A549 (cell line): ENCODE data around the gene ENO2.

ENCODE experiments used
- BHLHE40 ChIP-seq: IDR thresholded peaks from 2 replicates; pipeline ENCODE4 v1.6.1; 2012; ENCODE audit warnings: low read depth, low read length, inconsistent platforms
- CEBPB ChIP-seq, 2 experiments: fragments of >200 bp in 1 of 2; sonication (Bioruptor Twin) in 1 of 2; formaldehyde crosslinking in 1 of 2; IDR thresholded peaks; 2 replicates each; pipeline ENCODE4 v1.6.1; 2012 to 2016
- CHD4 ChIP-seq: fragments of 200-600 bp; sonication (generic); IDR thresholded peaks from 2 replicates; pipeline ENCODE4 v1.6.1; 2016; ENCODE audit warnings: antibody characterized with exemption, mild to moderate bottlenecking, borderline replicate concordance
- EP300 ChIP-seq, 2 experiments: fragments of >200 bp; sonication (Bioruptor Twin); formaldehyde crosslinking; IDR thresholded peaks; 2 replicates in 1 of 2; 3 replicates in 1 of 2; pipeline ENCODE4 v1.6.1; 2016 to 2017
- JUN ChIP-seq, 2 experiments: fragments of >200 bp; sonication (Bioruptor Twin); formaldehyde crosslinking; IDR thresholded peaks; 2 replicates in 1 of 2; 3 replicates in 1 of 2; pipeline ENCODE4 v1.6.1; 2016 to 2017
- JUNB ChIP-seq: fragments of >200 bp; sonication (Bioruptor Twin); formaldehyde crosslinking; IDR thresholded peaks from 2 replicates; pipeline ENCODE4 v1.6.1; 2016
- MAFK ChIP-seq: fragments of 450-650 bp; IDR thresholded peaks from 2 replicates; pipeline ENCODE4 v1.6.1; 2014; ENCODE audit not compliant: partially characterized antibody
- MYC ChIP-seq: IDR thresholded peaks from 2 replicates; pipeline ENCODE4 v1.6.1; 2012; ENCODE audit warnings: mild to moderate bottlenecking, inconsistent platforms, low read length, improper control_type of control experiment, borderline replicate concordance
- PHF8 ChIP-seq: fragments of 200-600 bp; sonication (generic); IDR thresholded peaks from 2 replicates; pipeline ENCODE4 v1.6.1; 2016; ENCODE audit warnings: low read depth, mild to moderate bottlenecking, antibody characterized with exemption, moderate library complexity, borderline replicate concordance
- POLR2A ChIP-seq: IDR thresholded peaks from 2 replicates; pipeline ENCODE4 v1.6.1; 2012; ENCODE audit warnings: mild to moderate bottlenecking, low read length
- RFX5 ChIP-seq: fragments of 450-650 bp; IDR thresholded peaks from 2 replicates; pipeline ENCODE4 v1.7.1; 2014; ENCODE audit warnings: antibody characterized with exemption, mild to moderate bottlenecking, moderate library complexity
- ZNF302 ChIP-seq: fragments of 250-450 bp; sonication (Bioruptor Pico); IDR thresholded peaks from 2 replicates; pipeline ENCODE4 v1.9.0; 2021; ENCODE audit warnings: inconsistent platforms, mild to moderate bottlenecking, moderate library complexity
- TF ChIP-seq, protein P1 (sequence below): fragments of >200 bp; sonication (Bioruptor Twin); formaldehyde crosslinking; IDR thresholded peaks from 3 replicates; pipeline ENCODE4 v1.5.1; 2016
- TF ChIP-seq, protein P2 (sequence below): IDR thresholded peaks from 2 replicates; pipeline ENCODE4 v1.6.1; 2012

DNA sequence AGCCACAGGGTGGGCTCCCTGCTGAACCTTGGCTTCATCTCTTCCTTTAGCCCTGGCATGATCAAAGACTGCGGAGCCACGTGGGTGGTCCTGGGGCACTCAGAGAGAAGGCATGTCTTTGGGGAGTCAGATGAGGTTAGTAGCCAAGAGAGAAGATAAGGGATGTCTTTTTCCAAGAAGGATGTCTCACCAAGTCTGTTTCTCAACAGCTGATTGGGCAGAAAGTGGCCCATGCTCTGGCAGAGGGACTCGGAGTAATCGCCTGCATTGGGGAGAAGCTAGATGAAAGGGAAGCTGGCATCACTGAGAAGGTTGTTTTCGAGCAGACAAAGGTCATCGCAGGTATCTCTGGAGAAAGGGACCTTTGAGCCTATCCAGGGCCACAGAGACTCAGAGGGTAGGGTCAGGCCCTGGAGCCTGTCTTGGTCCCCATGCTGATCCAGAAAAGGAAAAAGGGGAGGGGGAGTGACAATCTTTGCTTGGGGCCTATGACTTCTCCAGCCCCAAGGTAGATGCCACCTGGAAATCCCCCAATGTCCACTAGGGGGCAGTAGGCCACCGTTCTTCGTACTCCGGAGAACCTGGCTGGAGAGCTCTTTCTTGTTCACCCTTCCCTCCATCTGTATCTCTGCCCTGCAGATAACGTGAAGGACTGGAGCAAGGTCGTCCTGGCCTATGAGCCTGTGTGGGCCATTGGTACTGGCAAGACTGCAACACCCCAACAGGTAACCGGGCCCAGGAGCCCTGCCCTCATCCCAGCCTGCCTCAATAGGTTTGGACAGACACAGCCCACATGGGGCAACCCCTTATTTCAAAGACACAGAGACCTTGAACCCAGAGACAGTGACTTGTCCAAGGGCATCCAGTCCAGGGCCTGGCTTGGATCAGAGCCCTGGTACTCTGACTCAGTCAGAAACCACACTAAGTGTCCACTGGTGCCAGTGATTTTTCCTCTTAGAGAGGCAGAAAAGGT is 45.0 kb upstream of the ENO2 start:
- TF ChIP-seq, protein P1, sequence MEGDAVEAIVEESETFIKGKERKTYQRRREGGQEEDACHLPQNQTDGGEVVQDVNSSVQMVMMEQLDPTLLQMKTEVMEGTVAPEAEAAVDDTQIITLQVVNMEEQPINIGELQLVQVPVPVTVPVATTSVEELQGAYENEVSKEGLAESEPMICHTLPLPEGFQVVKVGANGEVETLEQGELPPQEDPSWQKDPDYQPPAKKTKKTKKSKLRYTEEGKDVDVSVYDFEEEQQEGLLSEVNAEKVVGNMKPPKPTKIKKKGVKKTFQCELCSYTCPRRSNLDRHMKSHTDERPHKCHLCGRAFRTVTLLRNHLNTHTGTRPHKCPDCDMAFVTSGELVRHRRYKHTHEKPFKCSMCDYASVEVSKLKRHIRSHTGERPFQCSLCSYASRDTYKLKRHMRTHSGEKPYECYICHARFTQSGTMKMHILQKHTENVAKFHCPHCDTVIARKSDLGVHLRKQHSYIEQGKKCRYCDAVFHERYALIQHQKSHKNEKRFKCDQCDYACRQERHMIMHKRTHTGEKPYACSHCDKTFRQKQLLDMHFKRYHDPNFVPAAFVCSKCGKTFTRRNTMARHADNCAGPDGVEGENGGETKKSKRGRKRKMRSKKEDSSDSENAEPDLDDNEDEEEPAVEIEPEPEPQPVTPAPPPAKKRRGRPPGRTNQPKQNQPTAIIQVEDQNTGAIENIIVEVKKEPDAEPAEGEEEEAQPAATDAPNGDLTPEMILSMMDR: peak; percentile 91
- no peak for TF ChIP-seq ZNF302
- TF ChIP-seq CEBPB (IDR thresholded peaks at IDR 0.05): no peak
- TF ChIP-seq, protein P2, sequence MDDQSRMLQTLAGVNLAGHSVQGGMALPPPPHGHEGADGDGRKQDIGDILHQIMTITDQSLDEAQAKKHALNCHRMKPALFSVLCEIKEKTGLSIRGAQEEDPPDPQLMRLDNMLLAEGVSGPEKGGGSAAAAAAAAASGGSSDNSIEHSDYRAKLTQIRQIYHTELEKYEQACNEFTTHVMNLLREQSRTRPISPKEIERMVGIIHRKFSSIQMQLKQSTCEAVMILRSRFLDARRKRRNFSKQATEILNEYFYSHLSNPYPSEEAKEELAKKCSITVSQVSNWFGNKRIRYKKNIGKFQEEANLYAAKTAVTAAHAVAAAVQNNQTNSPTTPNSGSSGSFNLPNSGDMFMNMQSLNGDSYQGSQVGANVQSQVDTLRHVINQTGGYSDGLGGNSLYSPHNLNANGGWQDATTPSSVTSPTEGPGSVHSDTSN: peak; percentile 80
- TF ChIP-seq MAFK: peak; percentile 1
- TF ChIP-seq RFX5: no peak
- TF ChIP-seq JUNB: no peak
- TF ChIP-seq CHD4: no peak
- TF ChIP-seq JUN (IDR thresholded peaks at IDR 0.05): no peak; a peak in 2 of 5 replicates
- peak; percentile 18; the same call in 1 of the 2 replicates for TF ChIP-seq POLR2A
- no peak for TF ChIP-seq MYC
- no peak for TF ChIP-seq EP300 (IDR thresholded peaks at IDR 0.05)
- TF ChIP-seq BHLHE40: no peak
- TF ChIP-seq PHF8: no peak
